ENCODE data around the gene ZNF385B. TPM values are rescaled to one million over a fixed set of nuclear protein-coding genes. Genes with fewer than 3 reads are reported as not detected.

The ZNF385B gene
- total RNA-seq, 2 donors from 2014 or later = under 0.01 TPM; not detected in 1

- ATAC-seq (no peak), DNase-seq (no peak)
- H3K9me3 ChIP-seq = no peaks in the 10 kb centered on the region
- intact Hi-C loops (cut with DNase I) = no loop called here
- no peaks in the 10 kb centered on the region for H3K36me3 ChIP-seq (replicated peaks in 1 of 2; ENCODE audit: insufficient read depth in 1 of 2, low read depth in 2 of 2)
- no peaks in the 10 kb centered on the region for H3K27me3 ChIP-seq
- H3K27ac ChIP-seq = no peak overlapping the region
- no peaks in the 10 kb centered on the region for H3K4me1 ChIP-seq
- 53 to 61% methylated on average over 2 of the region's 2 CpGs for WGBS, 2 donors
- TF ChIP-seq POLR2A (IDR thresholded peaks at IDR 0.05) = no peak
- TF ChIP-seq, protein P1, sequence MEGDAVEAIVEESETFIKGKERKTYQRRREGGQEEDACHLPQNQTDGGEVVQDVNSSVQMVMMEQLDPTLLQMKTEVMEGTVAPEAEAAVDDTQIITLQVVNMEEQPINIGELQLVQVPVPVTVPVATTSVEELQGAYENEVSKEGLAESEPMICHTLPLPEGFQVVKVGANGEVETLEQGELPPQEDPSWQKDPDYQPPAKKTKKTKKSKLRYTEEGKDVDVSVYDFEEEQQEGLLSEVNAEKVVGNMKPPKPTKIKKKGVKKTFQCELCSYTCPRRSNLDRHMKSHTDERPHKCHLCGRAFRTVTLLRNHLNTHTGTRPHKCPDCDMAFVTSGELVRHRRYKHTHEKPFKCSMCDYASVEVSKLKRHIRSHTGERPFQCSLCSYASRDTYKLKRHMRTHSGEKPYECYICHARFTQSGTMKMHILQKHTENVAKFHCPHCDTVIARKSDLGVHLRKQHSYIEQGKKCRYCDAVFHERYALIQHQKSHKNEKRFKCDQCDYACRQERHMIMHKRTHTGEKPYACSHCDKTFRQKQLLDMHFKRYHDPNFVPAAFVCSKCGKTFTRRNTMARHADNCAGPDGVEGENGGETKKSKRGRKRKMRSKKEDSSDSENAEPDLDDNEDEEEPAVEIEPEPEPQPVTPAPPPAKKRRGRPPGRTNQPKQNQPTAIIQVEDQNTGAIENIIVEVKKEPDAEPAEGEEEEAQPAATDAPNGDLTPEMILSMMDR (IDR thresholded peaks at IDR 0.05) = no peak
- H3K4me3 ChIP-seq = no peak overlapping the region
Measured at GRCh38 chr2:179802051-179802882, 59.1 kb downstream of the ZNF385B start.

DNA sequence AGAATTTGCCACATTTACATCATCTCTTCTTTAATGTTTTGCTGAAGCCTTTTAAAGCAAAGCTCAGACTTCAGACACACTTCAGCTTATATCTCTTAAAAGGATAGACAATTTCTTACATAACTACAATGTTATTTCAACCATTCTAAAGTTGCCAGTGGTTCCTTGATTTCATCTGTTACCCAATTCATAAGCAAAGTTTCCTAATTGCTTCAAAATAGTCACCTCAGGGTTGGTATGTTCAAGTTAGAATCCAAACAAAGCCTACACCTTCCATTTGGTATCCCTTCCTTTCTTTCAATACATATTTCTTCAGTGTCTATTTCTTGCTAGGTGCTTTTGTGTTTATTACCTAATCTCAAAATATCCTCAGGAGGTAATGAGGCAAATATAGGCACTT, 60.6 kb downstream of the ZNF385B start:
- intact Hi-C loops (cut with DNase I) = no loop called here
- no peaks in the 10 kb centered on the region for H3K9me3 ChIP-seq

DNA sequence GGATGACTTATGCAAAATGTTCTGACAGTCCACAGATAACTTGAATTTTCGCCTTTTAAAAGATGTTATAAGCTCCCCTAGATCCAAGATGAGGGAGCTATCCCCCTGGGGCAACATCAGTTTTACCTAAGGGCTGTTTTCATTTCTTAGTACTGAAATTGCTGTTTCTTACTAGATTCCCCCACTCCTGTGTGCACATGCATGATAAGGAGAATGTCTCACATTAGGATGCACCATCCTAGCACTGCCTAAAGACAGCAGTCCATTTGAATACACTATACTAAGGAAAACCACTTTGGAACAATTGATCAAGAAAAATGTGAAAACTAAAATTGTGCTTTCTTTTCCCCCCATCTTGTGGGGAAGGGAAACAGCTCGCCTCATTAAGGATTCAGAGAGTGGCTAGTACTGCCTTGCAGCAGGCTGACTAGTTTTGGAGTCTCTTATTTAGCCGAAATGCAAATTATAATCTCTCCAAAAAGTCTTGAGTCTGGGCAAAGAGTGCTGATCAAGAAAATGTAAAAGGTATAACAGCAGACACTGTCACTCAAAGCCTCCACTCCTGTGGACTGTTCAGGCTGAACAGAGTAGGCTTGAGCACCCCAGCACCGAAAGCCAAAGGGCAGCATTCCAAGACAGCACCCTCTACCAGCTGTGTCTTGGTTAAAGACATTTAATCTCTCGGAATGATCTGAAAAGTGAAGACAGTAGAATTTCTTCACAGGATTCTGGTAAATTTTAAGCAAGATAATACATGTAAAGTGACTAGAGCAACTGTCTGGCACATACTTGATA, 65.0 kb downstream of the ZNF385B start:
- no peaks in the 10 kb centered on the region for H3K4me1 ChIP-seq
- intact Hi-C loops (cut with DNase I) = no loop called here
- DNase-seq (no peak), ATAC-seq (no peak)
- no peak overlapping the region for H3K4me3 ChIP-seq
- 73 to 75% methylated on average over 5 of the region's 5 CpGs for WGBS, 2 donors
- TF ChIP-seq, protein P1 (IDR thresholded peaks at IDR 0.05) = no peak
- TF ChIP-seq POLR2A (IDR thresholded peaks at IDR 0.05) = no peak
- H3K27me3 ChIP-seq = no peaks in the 10 kb centered on the region
- no peaks in the 10 kb centered on the region for H3K36me3 ChIP-seq (replicated peaks in 1 of 2; ENCODE audit: insufficient read depth in 1 of 2, low read depth in 2 of 2)
- no peaks in the 10 kb centered on the region for H3K9me3 ChIP-seq
- H3K27ac ChIP-seq = no peak overlapping the region

More for the DNA sequence above, 60.6 kb downstream of the ZNF385B start:
- no peaks in the 10 kb centered on the region for H3K36me3 ChIP-seq (replicated peaks in 1 of 2; ENCODE audit: insufficient read depth in 1 of 2, low read depth in 2 of 2)
- no peak overlapping the region for H3K27ac ChIP-seq
- TF ChIP-seq POLR2A (IDR thresholded peaks at IDR 0.05) = no peak
- TF ChIP-seq, protein P1 (IDR thresholded peaks at IDR 0.05) = no peak
- H3K4me1 ChIP-seq = no peaks in the 10 kb centered on the region
- H3K27me3 ChIP-seq = no peaks in the 10 kb centered on the region
- no peak for DNase-seq
- no peak for ATAC-seq
- no peak overlapping the region for H3K4me3 ChIP-seq

GRCh38 chr2:179793902-179794301, 67.5 kb downstream of the ZNF385B start:
- no peaks in the 10 kb centered on the region for H3K4me1 ChIP-seq
- TF ChIP-seq, protein P1 (IDR thresholded peaks at IDR 0.05) = no peak
- no peak for TF ChIP-seq POLR2A (IDR thresholded peaks at IDR 0.05)
- H3K36me3 ChIP-seq (replicated peaks in 1 of 2; ENCODE audit: insufficient read depth in 1 of 2, low read depth in 2 of 2) = no peaks in the 10 kb centered on the region
- DNase-seq (no peak), ATAC-seq (no peak)
- H3K9me3 ChIP-seq = no peaks in the 10 kb centered on the region
- H3K27me3 ChIP-seq = no peaks in the 10 kb centered on the region
- no peak overlapping the region for H3K4me3 ChIP-seq
- H3K27ac ChIP-seq = no peak overlapping the region
- intact Hi-C loops (cut with DNase I) = no loop called here

Data from body of pancreas (tissue), 4 donors.